Activated CD4-positive, alpha-beta T cell treated with anti-CD3 and anti-CD28 coated beads, Interleukin-2, amount 50 U/mL, for 24 hours (primary cell): Measurements from ENCODE around the gene CD1C.
"Not testable (repeated sequence)": the region's sequence is repeated elsewhere in the genome, so short reads cannot be mapped to it uniquely, and the experiment has no call there.

Source experiments
- DNase-seq, 2 donors: peaks; one replicate each; pipeline ENCODE4 v3.0.0-alpha.2; 2020; ENCODE audit warnings: low read depth in 1 of 2, low spot score in 1 of 2

CD1C gene

DNA sequence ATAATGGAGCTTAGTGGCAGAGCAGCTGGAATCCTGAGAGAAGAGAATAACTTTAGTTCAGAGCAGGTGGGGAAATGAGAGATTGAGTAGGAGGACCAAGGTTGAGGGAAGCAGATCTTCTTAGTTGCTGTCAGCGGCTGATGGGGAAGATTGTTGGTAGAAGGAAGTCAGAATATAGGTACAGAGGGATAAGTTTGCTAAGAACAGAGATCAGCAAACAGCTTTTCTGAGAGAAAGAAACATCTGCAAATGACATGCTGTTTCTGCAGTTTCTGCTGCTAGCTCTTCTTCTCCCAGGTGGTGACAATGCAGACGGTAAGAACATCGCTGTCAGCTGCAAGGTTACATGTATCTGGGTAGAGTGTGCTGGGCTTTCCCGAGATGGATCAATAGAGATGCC is at the start of gene CD1C:
Gene CD1C, plus strand, starts transcription at position 113 of the 400 bp plus-strand sequence. Its CDS starts 142 bp downstream, at position 255.
- no peak for DNase-seq

DNA sequence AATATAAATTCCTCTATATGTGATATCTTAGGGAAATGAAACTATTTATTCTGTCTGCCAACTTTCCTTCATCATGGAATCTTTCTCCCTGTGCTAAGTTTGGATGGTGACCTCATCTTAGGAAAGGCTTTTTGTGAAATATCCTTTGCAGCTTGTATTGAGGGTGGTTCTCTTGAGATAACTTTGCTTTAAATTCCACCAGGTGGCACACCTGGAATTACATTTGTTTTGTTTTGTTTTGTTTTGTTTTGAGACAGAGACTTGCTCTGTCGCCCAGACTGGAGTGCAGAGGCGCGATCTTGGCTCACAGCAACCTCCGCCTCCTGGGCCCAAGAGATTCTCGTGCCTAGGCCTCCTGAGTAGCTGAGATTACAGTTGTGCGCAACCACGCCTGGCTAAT is 43.1 kb upstream of the CD1C start:
- no peak for DNase-seq

DNA sequence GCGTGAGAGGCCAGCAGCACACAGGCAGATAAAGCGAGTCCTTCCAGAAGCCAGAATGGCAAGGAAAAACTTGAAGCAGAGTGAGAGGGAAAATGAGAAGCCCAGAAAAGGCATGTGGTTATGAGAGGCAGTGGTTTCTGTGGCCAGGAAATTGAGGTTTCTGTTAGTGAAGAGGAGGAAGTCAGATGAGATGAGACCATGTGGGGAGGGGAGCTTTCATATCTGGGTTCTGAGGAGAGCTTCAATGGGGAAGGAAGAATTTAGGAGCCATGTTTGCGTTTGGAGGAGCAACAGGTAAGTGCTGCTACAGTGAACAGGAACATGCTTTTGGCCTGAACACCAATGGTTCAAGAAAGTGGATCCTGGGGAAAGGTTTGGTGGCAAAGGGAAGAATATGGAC is 41.6 kb upstream of the CD1C start:
- peak in 1 of 2 donors; percentile 11 for DNase-seq

DNA sequence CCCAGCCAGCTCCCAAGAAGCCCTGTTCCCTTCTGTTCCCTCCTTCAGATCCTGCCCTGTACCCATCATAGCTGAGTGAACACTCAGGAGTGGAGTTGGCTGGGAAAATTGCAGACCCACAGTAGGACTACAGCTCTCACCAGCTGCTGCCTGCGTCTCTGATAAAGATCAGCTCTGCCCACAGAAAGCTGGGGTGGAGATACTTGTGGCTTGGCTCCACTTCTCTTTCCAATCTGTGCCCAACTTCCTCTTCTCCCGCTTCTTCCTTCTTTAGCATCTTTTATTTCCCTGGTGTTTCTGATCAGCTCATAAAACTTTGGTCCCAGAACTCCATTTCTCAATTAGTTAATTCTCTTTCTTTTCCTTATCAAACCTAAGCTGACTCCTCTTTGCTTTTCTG is 41.0 kb upstream of the CD1C start:
- no peak for DNase-seq

DNA sequence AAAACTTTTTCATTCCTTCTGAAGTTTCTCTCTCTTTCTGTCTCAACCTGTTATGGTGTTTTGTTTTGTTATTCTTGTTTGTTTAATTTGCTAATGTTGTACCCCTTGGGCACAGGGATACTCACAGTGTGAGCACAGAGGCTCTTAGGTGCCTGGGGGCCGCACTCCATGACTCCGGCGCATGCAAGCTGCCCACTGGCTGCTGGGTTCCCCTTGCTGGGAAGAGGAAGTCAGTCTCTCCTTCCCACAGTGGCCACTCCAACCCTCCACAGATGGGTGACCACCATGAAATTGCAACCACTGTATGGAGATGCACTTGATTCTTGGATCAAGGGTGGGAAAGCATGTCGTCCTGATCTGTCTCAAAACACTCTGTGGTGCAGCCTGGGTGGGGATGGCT is 40.1 kb upstream of the CD1C start:
- DNase-seq: no peak

DNA sequence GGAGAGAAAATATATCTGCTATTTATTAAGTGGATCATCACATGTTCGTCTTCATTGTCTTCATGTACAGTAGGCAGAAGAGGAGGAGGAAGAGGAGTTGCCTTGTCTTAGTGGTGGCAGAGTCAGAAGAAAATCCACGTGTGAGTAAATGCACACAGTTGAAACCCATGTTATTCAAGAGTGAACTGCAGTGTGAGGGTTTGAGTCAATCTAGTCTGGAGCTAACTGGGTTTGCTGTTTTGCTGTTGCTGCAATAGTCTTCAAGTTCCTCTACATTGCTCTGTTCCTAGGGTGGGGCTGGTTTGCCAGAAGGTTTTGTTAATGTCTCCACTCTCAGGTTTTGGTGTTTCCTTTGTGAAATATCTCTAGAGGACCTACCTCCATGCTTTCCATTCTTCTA is 38.6 kb upstream of the CD1C start:
- DNase-seq: no peak

DNA sequence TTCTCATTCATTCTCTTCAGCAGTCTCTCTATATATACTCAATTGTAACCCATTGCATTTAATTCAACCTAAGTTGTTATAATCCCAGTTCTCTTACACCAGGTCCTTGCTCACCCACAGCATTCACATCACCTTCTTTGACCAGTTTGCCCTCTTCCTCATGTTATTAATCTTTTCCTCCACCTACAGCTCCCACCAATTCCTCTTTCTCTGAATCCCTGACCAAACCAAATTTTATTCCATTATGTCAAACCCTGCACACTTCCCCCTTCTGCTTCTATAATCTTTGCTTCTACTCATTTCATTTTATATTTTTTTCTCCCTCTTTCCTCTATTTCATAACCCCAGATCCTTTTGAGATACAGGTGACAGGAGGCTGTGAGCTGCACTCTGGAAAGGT is 34.1 kb upstream of the CD1C start:
- DNase-seq: no peak

DNA sequence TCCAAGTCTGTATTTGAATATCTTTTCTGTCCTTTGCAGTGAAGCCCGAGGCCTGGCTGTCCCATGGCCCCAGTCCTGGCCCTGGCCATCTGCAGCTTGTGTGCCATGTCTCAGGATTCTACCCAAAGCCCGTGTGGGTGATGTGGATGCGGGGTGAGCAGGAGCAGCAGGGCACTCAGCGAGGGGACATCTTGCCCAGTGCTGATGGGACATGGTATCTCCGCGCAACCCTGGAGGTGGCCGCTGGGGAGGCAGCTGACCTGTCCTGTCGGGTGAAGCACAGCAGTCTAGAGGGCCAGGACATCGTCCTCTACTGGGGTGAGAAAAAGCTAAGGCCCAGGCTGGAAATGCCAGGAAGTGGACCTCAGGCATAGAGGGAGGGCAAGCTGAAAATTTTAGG is 33.0 kb upstream of the CD1C start:
- DNase-seq: not testable (repeated sequence)

DNA sequence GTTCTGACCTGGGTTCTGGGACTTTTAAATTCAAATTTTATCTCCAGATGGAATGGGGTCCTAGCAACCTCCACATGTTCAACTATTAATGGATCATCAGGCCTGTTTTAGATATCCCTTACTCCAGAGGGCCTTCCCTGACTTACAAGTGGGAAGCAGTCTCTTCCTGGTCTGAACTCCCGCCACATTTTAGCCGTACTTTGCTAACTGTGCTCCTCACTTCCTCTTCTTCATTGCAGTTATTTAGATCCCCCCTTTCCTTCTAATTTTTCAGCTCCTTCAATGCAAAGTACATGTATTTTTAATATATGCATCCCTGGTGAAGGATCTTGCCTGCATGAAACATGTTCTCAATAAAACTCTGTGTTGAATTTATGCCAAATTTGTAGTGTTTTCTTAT is 31.8 kb upstream of the CD1C start:
- DNase-seq: no peak

DNA sequence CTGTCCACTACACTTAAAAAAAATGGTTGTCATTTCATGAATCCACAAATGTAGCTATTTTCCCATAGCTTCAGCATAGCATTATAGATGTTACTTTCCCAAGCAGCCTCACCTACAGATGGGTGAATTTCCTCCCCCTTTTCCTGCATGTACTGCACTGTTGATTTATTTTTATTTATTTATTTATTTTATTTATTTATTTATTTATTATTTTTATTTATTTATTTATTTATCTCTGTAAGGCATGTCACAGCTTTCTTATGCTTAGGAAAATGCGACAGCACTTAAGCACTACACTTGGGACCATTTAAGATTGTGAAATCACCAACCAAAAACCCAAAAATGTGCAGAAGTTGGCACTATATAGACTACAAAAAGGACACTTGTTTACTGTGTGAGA is 30.6 kb upstream of the CD1C start:
- no peak for DNase-seq

DNA sequence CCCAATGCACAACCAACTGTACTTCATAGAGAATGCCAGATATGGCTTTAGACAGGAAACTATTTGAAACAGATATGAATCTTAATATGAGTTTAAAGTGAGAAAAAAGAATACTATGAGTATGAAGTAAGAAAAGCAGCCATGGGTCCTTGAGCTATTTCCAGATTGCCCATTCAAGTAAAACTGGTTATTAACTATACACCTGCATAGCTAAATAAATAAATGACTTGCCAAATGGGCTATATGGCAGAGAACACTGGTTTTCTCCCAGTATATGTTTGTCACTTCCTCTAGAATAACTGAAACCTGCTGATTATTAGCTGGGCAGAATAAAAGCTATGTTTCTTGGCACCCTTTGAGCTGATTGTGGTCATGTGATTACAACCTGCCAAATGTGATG is 17.0 kb upstream of the CD1C start:
- no peak for DNase-seq

DNA sequence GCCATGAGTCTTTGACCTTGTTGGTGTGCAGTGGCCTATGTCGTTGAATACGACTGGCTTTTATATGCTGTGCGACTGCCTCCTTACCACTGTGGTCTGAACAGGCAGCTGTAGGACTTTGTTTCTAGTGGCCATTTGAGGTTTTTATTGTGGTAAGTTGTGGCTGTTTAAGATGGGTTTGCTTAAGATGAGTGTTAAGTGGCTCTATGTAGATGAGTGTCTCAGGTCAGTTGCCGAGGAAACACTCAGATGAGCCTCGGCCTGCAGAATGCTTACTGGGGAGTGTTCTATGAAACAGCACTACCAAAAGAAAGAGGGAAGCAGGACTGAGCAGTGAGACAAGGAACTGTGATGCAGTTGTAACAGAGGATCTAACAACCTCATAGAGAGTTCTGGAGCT is 14.9 kb upstream of the CD1C start:
- DNase-seq: no peak

DNA sequence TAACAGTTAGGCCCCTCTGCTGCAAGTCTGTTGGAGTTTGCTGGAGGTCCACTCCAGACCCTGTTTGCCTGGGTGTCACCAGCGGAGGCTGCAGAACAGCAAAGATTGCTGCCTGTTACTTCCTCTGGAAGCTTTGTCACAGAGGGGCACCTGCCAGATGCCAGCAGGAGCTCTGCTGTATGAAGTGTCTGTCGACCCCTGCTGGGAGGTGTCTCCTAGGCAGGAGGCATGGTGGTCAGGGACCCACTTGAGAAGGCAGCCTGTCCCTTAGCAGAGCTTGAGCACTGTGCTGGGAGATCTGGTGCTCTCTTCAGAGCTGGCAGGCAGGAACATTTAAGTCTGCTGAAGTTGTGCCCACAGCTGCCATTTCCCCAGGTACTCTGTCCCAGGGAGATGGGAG is 7.3 kb upstream of the CD1C start:
- not testable (repeated sequence) for DNase-seq

DNA sequence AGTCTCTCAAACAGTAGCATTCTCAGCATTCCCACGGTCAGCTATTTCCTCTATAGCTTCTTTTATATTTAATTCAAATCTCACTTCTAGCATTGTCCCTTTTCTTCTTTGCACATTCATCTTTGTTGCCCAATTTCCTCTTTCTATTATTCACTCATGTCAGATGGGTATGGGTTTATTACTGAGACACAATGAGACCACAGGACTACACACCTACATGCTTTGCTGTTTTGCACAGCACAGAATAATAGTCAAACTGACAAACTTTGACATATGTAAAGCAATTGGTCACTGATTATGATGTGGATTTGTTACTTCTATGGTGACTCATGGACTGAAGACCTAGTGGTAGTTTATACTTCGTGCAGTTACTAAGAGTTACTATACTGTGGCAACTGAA is 5.8 kb upstream of the CD1C start:
- no peak for DNase-seq

DNA sequence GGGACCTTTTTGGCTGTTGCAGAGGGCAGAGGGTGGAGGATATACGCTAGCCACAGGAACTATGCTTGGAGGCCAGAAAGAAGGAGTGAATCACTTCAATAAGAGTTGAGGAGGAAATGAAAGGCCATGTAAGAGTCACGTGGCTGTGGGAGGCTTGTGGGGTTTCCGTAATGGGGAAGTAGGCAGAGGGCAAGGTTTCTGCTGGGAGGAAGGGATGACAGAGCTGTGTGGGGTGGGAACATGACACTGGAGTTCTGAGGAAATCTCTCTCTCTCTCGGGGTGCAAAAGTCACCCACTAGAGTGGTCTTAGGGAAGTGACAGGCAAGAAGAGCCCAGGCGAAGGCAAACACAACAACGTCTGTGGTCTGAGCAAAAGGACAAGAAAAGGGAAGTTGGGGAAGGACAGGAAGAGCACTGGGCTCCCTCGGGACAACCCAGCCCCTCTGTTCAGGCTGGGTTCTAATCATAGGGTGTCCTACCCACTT is 3.9 kb upstream of the CD1C start:
- DNase-seq: no peak

DNA sequence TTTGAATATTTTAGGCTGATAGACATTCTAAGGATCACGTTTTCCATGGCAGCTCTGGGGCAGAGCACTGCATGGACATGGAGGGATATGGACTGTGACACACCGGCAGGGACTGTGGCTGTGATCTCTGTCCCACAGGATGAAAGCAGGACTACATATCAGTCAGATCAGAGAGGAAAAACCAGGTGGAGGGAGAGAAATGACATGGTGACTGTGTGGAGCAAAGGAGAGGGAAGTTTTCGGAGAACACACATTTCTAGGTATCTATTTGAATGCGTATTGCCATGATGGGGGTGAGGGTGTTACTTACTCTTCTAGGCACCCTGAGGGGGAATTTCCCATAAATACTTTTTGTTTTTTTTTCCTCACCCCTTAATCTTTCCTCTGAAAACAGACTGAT is 3.2 kb upstream of the CD1C start:
- no peak for DNase-seq

DNA sequence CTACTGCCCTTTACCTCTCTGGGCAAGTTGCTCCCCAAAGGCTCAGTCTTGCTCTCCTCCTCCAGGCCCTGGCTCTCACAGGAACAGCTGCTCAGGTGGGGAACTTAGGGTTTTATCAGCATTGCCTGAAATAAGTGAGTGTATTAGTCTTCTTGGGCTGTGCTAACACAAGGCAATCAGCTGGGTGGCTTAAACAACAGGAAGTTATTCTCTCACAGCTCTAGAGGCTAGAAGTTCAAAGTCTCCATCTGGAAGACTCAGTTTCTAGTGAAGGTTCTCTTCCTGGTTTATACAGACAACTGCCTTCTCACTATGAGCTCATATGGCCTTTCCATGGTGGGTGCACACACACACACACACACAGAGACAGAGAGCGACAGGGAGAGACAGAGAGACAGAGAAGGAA is 2.8 kb upstream of the CD1C start:
- DNase-seq: no peak

DNA sequence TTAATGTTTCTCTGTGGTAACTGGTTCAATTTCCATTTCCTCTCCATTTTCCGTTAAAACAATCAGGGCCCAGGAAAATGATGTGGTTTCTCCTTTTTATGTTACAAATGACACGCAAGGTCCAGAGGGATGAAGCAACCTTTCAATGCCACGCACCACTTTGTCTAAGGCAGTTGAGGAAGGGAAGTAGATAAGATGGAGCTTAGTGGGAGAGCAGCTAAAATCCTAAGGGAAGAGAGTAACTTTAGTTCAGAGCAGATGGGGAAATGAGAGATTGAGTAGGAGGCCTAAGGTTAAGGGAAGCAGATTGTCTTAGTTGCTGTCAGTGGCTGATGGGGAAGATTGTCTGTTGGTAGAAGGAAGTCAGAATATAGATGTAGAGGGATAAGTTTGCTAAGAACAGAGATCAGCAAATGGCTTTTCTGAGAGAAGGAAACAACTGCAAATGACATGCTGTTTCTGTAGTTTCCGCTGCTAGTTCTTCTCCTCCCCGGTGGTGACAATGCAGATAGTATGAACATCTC is 660 bp downstream of the CD1C start:
- DNase-seq: no peak

DNA sequence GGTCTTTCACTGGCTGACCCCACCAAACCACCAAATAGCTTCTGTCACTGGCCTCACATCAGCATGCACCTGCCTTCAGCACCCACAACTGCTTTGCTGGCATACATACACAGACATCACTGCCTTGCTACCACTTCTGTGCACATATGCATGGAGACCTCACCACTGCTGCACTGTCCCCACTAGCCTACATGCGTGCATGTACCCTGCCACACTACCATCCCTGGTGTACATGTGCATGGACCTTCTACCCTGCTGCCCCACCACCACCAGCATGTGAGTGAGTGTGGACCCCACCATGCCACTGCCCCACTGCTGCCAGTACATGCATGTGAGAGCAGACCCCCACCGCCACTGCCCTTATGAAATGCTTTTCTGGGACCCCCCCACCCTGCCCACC is 6.1 kb downstream of the CD1C start:
- DNase-seq: no peak

DNA sequence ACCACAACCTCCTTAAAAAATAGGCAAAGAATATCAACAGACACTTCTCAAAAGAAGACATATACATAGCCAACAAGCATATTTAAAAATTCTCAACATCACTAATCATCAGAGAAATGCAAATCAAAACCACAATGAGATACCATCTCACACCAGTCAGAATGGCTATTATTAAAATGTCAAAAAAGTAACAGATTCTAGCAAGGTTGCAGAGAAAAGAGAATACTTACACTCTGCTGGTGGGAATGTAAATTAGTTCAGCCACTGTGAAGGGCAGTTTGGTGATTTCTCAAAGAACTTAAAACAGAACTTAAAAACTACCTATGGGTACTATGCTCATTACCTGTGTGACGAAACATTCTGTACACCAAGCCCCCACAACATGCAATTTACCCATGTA is 20.9 kb downstream of the CD1C start:
- DNase-seq: no peak

DNA sequence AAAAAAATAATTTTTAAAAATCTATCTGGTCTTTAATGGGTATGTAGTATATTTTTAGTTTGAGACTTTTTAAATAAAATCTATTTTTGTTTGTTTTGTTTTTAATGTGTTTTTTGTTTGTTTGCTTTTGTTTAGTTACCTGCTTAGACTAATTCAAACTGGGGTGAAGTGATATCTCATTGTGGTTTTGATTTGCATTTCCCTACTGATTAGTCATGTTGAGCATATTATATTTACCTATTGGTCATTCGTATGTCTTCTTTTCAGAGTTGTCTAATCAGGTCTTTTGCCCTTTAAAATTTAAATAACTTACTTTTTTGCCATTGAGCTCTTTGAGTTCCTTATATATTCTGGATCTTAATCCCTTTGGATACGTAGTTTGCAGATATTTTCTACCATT is 21.3 kb downstream of the CD1C start:
- no peak for DNase-seq

DNA sequence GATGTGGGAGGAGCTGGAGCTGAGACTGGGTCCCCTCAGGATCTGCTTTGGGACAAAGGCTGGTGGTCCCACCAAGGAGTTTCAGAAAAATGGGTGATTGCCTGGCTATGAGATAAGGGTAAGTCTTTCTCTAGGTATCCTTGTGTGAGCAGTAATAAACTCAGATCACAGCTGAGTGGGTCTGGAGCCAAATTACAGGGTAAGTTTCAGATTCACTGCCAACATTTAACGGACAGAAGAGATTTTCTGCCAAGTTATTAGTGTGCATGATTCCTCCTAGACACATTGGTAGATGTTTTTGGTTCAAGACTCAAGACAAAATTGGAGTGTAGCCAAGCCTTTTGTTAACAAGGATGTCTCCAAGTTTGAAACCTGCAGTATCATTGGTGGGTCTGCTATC is 34.1 kb downstream of the CD1C start:
- DNase-seq: no peak

DNA sequence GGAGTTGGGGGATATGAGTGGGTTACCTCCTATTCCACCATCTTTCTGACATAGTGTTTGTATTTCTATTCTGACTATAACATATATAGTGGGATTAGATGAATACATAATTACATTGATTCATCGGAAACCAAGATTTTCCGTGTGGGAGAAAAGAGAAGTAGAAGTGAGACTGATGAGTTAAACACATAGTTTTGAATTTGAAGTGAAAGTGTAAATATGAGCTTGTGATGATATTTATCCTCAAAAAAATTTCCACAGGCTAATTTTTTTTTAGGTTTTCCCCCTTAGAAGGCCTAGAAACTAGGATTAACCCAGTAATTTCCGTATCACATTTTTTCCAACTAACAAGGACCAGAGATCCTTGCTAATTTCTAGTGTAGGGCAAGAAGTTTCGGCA is 34.7 kb downstream of the CD1C start:
- DNase-seq: no peak

DNA sequence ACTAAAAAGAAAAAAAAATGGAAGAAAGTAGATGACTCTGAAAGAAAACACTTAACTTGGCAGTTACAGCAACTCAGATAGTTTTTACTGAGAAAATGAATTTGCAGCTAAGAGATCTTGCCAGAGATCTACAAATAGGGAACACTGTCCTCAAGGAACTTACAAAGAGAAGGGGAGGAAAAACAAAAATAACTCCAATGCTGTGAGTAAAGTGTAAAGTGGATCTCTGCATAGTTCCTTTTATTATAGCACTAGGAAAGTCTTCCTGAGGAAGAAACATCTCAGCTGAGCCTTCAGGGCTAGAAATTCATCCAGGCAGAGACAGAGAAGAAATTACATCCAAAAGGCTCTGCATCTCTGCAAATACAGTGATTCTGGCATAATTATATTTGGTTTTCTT is 37.8 kb downstream of the CD1C start:
- DNase-seq: no peak
